ENCODE data around the gene TEAD3. TPM values are rescaled to one million over a fixed set of nuclear protein-coding genes. Genes with fewer than 3 reads are reported as not detected.

The TEAD3 gene
- total and polyA plus RNA-seq, 12 donors, result 27.9 to 54.4 (median 34.4) TPM

DNA sequence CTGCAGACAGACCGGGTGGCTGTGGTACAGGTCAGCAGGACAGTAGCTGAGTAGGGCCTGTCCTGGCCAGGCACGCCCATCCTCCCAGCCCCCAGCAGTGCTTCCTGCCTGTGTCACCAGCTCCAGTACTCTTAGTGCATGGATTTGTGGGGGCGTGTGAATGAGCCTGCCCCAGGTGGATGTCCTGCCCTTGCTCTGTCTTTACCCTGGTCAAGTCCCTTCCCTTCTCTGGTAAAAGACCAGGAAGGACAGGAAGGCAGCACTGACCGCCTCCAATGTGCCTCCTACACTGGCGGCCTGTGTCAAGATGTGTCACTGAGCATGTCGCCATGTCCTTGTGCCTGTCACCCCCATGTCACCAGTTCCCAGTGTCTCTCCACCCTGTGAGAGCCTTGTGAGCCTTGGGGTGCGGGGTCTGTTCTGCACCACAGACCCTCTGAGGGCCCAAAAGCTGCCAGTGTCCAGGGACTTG is 11.9 kb downstream of the TEAD3 start:
- H3K4me1 ChIP-seq, result peaks cover 11 to 65% (median 41%) of the 10 kb centered on the region in 9 donors
- TF ChIP-seq, protein P1, sequence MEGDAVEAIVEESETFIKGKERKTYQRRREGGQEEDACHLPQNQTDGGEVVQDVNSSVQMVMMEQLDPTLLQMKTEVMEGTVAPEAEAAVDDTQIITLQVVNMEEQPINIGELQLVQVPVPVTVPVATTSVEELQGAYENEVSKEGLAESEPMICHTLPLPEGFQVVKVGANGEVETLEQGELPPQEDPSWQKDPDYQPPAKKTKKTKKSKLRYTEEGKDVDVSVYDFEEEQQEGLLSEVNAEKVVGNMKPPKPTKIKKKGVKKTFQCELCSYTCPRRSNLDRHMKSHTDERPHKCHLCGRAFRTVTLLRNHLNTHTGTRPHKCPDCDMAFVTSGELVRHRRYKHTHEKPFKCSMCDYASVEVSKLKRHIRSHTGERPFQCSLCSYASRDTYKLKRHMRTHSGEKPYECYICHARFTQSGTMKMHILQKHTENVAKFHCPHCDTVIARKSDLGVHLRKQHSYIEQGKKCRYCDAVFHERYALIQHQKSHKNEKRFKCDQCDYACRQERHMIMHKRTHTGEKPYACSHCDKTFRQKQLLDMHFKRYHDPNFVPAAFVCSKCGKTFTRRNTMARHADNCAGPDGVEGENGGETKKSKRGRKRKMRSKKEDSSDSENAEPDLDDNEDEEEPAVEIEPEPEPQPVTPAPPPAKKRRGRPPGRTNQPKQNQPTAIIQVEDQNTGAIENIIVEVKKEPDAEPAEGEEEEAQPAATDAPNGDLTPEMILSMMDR (IDR thresholded peaks at IDR 0.05), result no peak
- peak overlapping the region in 7 of 10 donors; percentile 56 to 79 (median 72) for H3K27ac ChIP-seq
- peaks cover 0 to 5% (median 0%) of the 10 kb centered on the region in 7 donors for H3K27me3 ChIP-seq
- 77 to 89% methylated on average over 7 of the region's 7 CpGs for WGBS, 2 donors
- H3K4me3 ChIP-seq, result no peak overlapping the region
- DNase-seq (no peak), ATAC-seq (peak in 1 of 8 donors; percentile 4)
- intact Hi-C loops (cut with DNase I), result no loop called here
- peaks cover 0 to 39% (median 1%) of the 10 kb centered on the region in 9 donors for H3K36me3 ChIP-seq
- no peaks in the 10 kb centered on the region for H3K9me3 ChIP-seq

DNA sequence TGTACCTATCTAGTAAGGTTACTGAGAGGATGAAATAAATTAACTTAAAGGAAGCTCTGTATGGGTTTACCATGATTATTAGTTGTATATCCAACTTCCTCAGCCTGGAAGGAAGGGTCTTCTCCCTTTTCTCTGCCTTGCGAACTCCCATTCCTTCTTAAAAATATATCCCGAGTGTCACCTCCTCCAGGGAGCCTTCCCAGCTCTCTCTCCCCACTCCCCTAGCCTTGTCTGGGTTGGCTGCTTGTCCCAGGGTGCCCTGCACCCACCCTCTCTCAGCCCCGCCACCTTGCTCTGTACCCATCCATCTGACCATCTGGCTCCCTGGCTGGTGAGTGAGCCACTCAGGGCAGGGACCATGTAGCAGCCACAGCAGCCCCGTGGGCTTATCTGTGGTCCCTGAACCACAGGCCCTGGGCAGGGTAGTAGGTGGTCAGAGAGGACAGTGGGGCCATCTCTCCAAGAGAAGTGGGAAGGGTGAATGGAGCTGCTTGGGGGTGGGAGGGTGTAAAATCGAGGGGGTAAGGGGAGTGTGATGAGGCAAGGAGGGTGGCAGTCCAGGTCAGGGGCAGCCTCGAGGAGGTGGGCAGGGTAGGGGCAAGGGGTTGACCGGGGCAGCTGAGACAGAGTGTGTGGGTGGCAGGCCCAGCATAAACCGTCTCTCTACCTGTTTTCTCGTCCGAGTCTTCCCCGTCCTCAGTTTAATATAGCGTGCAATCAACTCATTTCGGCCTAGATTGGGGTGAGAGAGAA is 12.8 kb downstream of the TEAD3 start:
- H3K36me3 ChIP-seq, result peaks cover 0 to 48% (median 3%) of the 10 kb centered on the region in 9 donors
- peak overlapping the region in 1 of 10 donors; percentile 62 for H3K27ac ChIP-seq
- H3K4me3 ChIP-seq, result no peak overlapping the region
- TF ChIP-seq, protein P1 (IDR thresholded peaks at IDR 0.05), result no peak
- ATAC-seq (no peak), DNase-seq (no peak)
- 86 to 88% methylated on average over 13 of the region's 13 CpGs for WGBS, 2 donors
- H3K9me3 ChIP-seq, result no peaks in the 10 kb centered on the region
- H3K27me3 ChIP-seq, result no peaks in the 10 kb centered on the region
- H3K4me1 ChIP-seq, result peaks cover 6 to 56% (median 37%) of the 10 kb centered on the region in 9 donors
- intact Hi-C loops (cut with DNase I), result no loop called here

- intact Hi-C loops (cut with DNase I), result no loop called here
- ATAC-seq (no peak), DNase-seq (no peak)
- Histone ChIP-seq H3K4me3 (no peak overlapping the region), H3K36me3 (peaks cover 0 to 52% (median 3%) of the 10 kb centered on the region in 9 donors), H3K9me3 (no peaks in the 10 kb centered on the region), H3K4me1 (peaks cover 6 to 50% (median 33%) of the 10 kb centered on the region in 9 donors), H3K27ac (no peak overlapping the region), H3K27me3 (no peaks in the 10 kb centered on the region)
- TF ChIP-seq, protein P1 (IDR thresholded peaks at IDR 0.05), result no peak
- WGBS, 2 donors, result 91 to 92% methylated on average over 3 of the region's 3 CpGs
These were observed 13.4 kb downstream of the TEAD3 start for GRCh38 chr6:35483490-35483889.

GRCh38 chr6:35483062-35483461 is 13.8 kb downstream of the TEAD3 start:
- TF ChIP-seq, protein P1 (IDR thresholded peaks at IDR 0.05), result no peak
- WGBS, 2 donors, result 98% methylated on average over 4 of the region's 4 CpGs
- no peaks in the 10 kb centered on the region for H3K9me3 ChIP-seq
- peaks cover 4 to 46% (median 29%) of the 10 kb centered on the region in 9 donors for H3K4me1 ChIP-seq
- DNase-seq, result no peak
- peaks cover 0 to 56% (median 5%) of the 10 kb centered on the region in 9 donors for H3K36me3 ChIP-seq
- no peak for ATAC-seq
- H3K27ac ChIP-seq, result no peak overlapping the region
- H3K27me3 ChIP-seq, result no peaks in the 10 kb centered on the region
- no peak overlapping the region for H3K4me3 ChIP-seq
- intact Hi-C loops (cut with DNase I), result no loop called here

Measured in heart right ventricle (tissue), 16 donors.